Heart left ventricle (tissue), 16 donors: ENCODE results near the gene SMYD4. TPM values are rescaled to one million over a fixed set of nuclear protein-coding genes. Genes with fewer than 3 reads are reported as not detected.
"Not testable (repeated sequence)": the region's sequence is repeated elsewhere in the genome, so short reads cannot be mapped to it uniquely, and the experiment has no call there.

ENCODE experiments used
- ATAC-seq, 4 donors: fragments of 200-7000 bp; cut with Tn5 transposase; one replicate each; pipeline ENCODE4 v1.9.1; 2020 to 2022; ENCODE audit warnings: moderate library complexity in 4 of 4, mild to moderate bottlenecking in 3 of 4, moderate number of reproducible peaks in 1 of 4
- DNase-seq, 5 donors: peaks; one replicate each; pipeline ENCODE4 v3.0.0-alpha.2; 2020
- H3K27ac ChIP-seq, 12 donors: fragments of 200-600 bp; sonication (generic) in 4 of 12; one replicate each; pipeline versions ENCODE4 v1.5.0 to v1.8.0; 2016 to 2022; ENCODE audit warnings: mild to moderate bottlenecking in 2 of 12
- H3K27me3 ChIP-seq, 9 donors: fragments of 200-600 bp; sonication (generic) in 2 of 9; one replicate each; pipeline versions ENCODE4 v1.5.1 to v1.8.0; 2016 to 2022; ENCODE audit warnings: mild to moderate bottlenecking in 3 of 9
- H3K36me3 ChIP-seq, 9 donors: fragments of 200-600 bp; sonication (generic) in 2 of 9; one replicate each; pipeline versions ENCODE4 v1.5.0 to v1.8.0; 2018 to 2022; ENCODE audit warnings: mild to moderate bottlenecking in 2 of 9
- H3K4me1 ChIP-seq, 12 donors: fragments of 200-600 bp; sonication (generic) in 4 of 12; one replicate each; pipeline versions ENCODE4 v1.5.0 to v1.8.0; 2016 to 2022; ENCODE audit warnings: mild to moderate bottlenecking in 3 of 12
- H3K4me3 ChIP-seq, 12 donors: fragments of 200-600 bp; sonication (generic) in 4 of 12; one replicate each; pipeline versions ENCODE4 v1.5.0 to v1.8.0; 2017 to 2022; ENCODE audit warnings: mild to moderate bottlenecking in 9 of 12, moderate library complexity in 4 of 12
- H3K9me3 ChIP-seq, 12 donors: fragments of 200-600 bp; sonication (generic) in 4 of 12; one replicate each; pipeline versions ENCODE4 v1.5.0 to v1.8.0; 2016 to 2022; ENCODE audit warnings: mild to moderate bottlenecking in 1 of 12
- POLR2A ChIP-seq, 2 donors: fragments of 450-650 bp; IDR thresholded peaks; one replicate each; pipeline ENCODE4 v1.6.1; 2017; ENCODE audit warnings: antibody characterized with exemption in 2 of 2, mild to moderate bottlenecking in 2 of 2, moderate library complexity in 2 of 2
- WGBS, 4 donors: extraction: QIAGEN DNeasy Blood & Tissue Kit in 2 of 4; methylation state at CpG; one replicate each; pipeline versions ENCODE4 v1.1.5 to v1.1.7; 2013 to 2018; 5-methylcytosine and 5-hydroxymethylcytosine counted together
- intact Hi-C, 10 donors: fragments of 100-400 bp; cut with DNase I; formaldehyde crosslinking; loops; one replicate each; pipeline versions ENCODE4 v1.11.1 to v1.14.2; 2022
- polyA plus RNA-seq, 2 donors: library from polyadenylated mRNA; stranded (reverse); fragments of 200-250 nt; gene quantifications; one replicate each; pipeline ENCODE4 v1.2.3, GENCODE V29; 2013
- total RNA-seq, 9 donors: library from RNA; depleted of rRNA in 2 of 9; stranded (reverse); fragments of >200 nt in 2 of 9; fragmentation: NEBNext Ultra II Directional in 3 of 9; extraction: Animal tissue kit (Norgen Biotek cat#: 25700) in 3 of 9; gene quantifications; one replicate each; pipeline versions ENCODE4 v1.1.0 to v1.2.4, GENCODE V29; 2016 to 2023
- TF ChIP-seq, protein P1 (sequence below), 12 donors: fragments of 200-600 bp; sonication (generic) in 4 of 12; IDR thresholded peaks; one replicate each; pipeline versions ENCODE4 v1.5.0 to v1.8.0; 2018 to 2022; ENCODE audit warnings: antibody characterized with exemption in 12 of 12, mild to moderate bottlenecking in 5 of 12
- donor health status: ischemic (EF 13 %, LVEDD 7.1; RV severe dilation, severe dysfunction).
- donor health status: healthy with polysubstance abuse.
- donor health status: DM: no; HTN: yes; CAD: no.
- donor health status: DM: no; HTN: no; CAD: no.
- donor health status: ischemic (EF 25% LVEDD 6.9; RV normal size, moderate dysfunction).
- donor health status: ischemic (EF 25% LVEDD 5.7; RV mildly dilated, moderate dysfunction).
- donor health status: healthy.
- donor health status: DM: yes; HTN: yes; CAD: no.
- donor health status: ischemic (EF 35%, LVEDD 5.7; RV mildly dilated, moderate dysfunction).
- donor health status: nonischemic (EF 11% LVEDD 7.7; RV severe dilation, severe dysfunction).
- donor health status: DM: yes; HTN: yes; CAD: no.
- donor health status: PGD.
- donor health status: ischemic (EF 29% LVEDD 5.4; RV normal size, mild dysfunction).
- donor health status: nonischemic (EF 23%, LVEDD 6.1; RV moderate dilation, normal function).

The SMYD4 gene
- total and polyA plus RNA-seq, 11 donors, result 5.2 to 15.9 (median 7.9) TPM

DNA sequence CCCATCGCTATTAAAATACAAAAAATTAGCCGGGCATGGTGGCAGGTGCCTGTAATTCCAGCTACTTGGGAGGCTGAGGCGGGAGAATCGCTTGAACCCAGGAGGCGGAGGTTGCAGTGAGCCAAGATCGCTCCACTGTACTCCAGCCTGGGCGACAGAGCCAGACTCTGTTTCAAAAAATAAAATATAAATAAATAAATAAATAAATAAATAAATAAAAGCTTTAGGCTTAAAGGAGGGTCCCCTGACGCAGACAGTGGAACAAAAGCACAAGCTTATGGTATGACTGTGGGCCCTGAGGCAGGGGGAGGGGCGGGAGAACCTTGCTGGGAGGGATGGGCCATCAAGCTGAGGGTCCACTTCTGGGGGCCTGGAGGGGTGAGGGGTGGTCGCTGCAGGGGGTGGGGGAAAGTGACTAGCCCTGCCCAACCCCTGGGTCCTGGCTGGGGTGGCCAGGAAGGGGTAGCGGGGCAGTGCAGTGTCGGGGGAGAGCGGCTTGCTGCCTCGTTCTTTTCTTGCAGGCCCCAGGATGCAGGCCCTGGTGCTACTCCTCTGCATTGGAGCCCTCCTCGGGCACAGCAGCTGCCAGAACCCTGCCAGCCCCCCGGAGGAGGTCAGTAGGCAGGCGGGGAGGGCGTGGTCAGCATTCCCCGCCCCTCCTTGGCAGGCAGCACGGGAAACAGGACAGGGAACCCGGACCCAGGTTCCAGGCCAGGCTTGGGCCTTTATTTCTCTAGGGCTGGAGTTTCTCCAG is 63.1 kb downstream of the SMYD4 start:
- H3K27ac ChIP-seq, result peak overlapping the region in 4 of 12 donors; percentile 0 to 52 (median 26)
- no peak for TF ChIP-seq POLR2A (IDR thresholded peaks at IDR 0.05)
- TF ChIP-seq, protein P1, sequence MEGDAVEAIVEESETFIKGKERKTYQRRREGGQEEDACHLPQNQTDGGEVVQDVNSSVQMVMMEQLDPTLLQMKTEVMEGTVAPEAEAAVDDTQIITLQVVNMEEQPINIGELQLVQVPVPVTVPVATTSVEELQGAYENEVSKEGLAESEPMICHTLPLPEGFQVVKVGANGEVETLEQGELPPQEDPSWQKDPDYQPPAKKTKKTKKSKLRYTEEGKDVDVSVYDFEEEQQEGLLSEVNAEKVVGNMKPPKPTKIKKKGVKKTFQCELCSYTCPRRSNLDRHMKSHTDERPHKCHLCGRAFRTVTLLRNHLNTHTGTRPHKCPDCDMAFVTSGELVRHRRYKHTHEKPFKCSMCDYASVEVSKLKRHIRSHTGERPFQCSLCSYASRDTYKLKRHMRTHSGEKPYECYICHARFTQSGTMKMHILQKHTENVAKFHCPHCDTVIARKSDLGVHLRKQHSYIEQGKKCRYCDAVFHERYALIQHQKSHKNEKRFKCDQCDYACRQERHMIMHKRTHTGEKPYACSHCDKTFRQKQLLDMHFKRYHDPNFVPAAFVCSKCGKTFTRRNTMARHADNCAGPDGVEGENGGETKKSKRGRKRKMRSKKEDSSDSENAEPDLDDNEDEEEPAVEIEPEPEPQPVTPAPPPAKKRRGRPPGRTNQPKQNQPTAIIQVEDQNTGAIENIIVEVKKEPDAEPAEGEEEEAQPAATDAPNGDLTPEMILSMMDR (IDR thresholded peaks at IDR 0.05), result no peak

DNA sequence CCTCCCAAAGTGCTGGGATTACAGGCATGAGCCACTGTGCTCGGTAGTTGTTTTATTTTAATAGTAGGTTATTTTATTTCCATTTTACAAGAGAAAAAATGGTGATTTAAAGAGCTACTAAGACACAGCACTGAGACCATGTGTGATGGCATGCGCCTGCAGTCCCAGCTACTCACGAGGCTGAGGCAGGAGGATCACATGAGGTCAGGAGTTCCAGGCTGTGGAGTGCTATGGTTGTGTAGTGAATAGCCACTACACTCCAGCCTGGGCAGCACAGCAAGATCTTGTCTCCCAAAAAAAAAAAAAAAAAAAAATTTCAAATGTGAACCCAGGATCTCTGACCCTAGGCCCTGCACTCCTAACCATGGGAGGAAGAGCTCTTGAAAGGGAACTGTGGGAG is 64.1 kb downstream of the SMYD4 start:
- H3K36me3 ChIP-seq, result peaks cover 0 to 18% (median 0%) of the 10 kb centered on the region in 9 donors
- H3K4me3 ChIP-seq, result no peak overlapping the region
- peak overlapping the region in 5 of 12 donors; percentile 9 to 34 (median 17) for H3K27ac ChIP-seq
- DNase-seq, result no peak
- intact Hi-C loops, result no loop called here
- H3K9me3 ChIP-seq, result no peaks in the 10 kb centered on the region
- WGBS, 4 donors, result 88 to 93% (median 90%) methylated on average over 3 of the region's 3 CpGs
- no peaks in the 10 kb centered on the region for H3K27me3 ChIP-seq
- TF ChIP-seq, protein P1 (IDR thresholded peaks at IDR 0.05), result no peak
- no peak for ATAC-seq
- peaks cover 0 to 58% (median 14%) of the 10 kb centered on the region in 12 donors for H3K4me1 ChIP-seq

More for the DNA sequence above, 63.1 kb downstream of the SMYD4 start:
- intact Hi-C loops, result no loop called here
- no peaks in the 10 kb centered on the region for H3K27me3 ChIP-seq
- H3K36me3 ChIP-seq, result peaks cover 0 to 26% (median 0%) of the 10 kb centered on the region in 9 donors
- H3K4me3 ChIP-seq, result no peak overlapping the region
- DNase-seq, result peak in 1 of 5 donors; percentile 42
- H3K9me3 ChIP-seq, result no peaks in the 10 kb centered on the region
- ATAC-seq, result no peak
- 70 to 77% (median 72%) methylated on average over 20 to 21 of the region's 21 CpGs for WGBS, 4 donors
- H3K4me1 ChIP-seq, result peaks cover 0 to 58% (median 14%) of the 10 kb centered on the region in 12 donors

DNA sequence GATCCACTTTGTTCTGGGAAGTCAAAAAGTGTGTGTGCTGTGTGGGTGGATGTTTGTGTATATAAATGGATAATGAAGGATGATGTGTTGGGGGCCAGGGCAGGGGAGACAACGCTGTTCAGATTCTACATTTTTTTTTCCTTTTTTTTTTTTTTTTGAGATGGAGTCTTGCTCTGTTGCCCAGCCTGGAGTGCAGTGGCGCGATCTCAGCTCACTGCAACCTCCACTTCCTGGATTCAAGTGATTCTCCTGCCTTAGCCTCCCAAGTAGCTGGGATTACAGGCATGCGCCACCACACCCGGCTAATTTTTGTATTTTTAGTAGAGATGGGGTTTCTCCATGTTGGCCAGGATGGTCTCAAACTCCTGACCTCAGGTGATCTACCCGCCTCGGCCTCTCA is 65.0 kb downstream of the SMYD4 start:
- peak in 1 of 4 donors; percentile 7 for ATAC-seq
- H3K9me3 ChIP-seq, result not testable (repeated sequence)
- WGBS, 4 donors, result 79 to 91% (median 85%) methylated on average over 7 of the region's 7 CpGs

DNA sequence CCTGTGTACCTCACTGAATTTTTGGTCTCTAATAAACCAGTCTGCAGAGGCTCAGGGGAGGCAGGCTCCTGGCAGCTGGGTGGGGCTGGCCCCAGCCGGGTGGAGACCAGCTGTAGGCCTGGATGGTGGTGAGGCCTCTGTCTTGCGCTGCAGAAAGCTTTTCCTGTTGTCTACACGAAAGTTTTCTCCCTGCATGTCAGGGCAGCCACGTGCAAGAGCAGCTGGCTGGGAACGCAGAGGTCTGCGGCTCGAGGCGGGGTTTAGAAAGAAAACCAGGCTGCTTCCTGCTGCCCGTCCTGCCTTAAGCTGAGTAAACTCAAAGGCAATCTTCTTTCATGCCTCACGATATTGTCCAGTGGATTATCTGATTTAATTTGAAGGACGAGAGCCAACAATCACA is 65.4 kb downstream of the SMYD4 start:
- peaks cover 0 to 16% (median 0%) of the 10 kb centered on the region in 9 donors for H3K36me3 ChIP-seq
- H3K27me3 ChIP-seq, result no peaks in the 10 kb centered on the region
- H3K9me3 ChIP-seq, result no peaks in the 10 kb centered on the region
- DNase-seq (peak; percentile 70 to 89 (median 88)), ATAC-seq (peak; percentile 48 to 83 (median 70))
- peak overlapping the region in 8 of 12 donors; percentile 41 to 68 (median 56) for H3K4me3 ChIP-seq
- WGBS, 4 donors, result 37 to 50% (median 41%) methylated on average over 11 of the region's 11 CpGs
- intact Hi-C loops, result no loop called here
- peaks cover 0 to 57% (median 11%) of the 10 kb centered on the region in 12 donors for H3K4me1 ChIP-seq
- TF ChIP-seq, protein P1 (IDR thresholded peaks at IDR 0.05), result no peak
- TF ChIP-seq POLR2A (IDR thresholded peaks at IDR 0.05), result no peak
- peak overlapping the region; percentile 52 to 89 (median 82) for H3K27ac ChIP-seq

More for the DNA sequence above, 65.0 kb downstream of the SMYD4 start:
- H3K27me3 ChIP-seq, DNase-seq, intact Hi-C loops: not testable (repeated sequence)
- peak overlapping the region in 1 of 12 donors; percentile 68 for H3K4me3 ChIP-seq
- H3K27ac ChIP-seq, result peak overlapping the region in 11 of 12 donors; percentile 52 to 89 (median 81)
- H3K4me1 ChIP-seq, result peaks cover 0 to 55% (median 12%) of the 10 kb centered on the region in 12 donors
- peaks cover 0 to 16% (median 0%) of the 10 kb centered on the region in 9 donors for H3K36me3 ChIP-seq
